Measurements from ENCODE around the gene UCK2.
"Not testable (repeated sequence)": the region's sequence is repeated elsewhere in the genome, so short reads cannot be mapped to it uniquely, and the experiment has no call there.

UCK2 gene

DNA sequence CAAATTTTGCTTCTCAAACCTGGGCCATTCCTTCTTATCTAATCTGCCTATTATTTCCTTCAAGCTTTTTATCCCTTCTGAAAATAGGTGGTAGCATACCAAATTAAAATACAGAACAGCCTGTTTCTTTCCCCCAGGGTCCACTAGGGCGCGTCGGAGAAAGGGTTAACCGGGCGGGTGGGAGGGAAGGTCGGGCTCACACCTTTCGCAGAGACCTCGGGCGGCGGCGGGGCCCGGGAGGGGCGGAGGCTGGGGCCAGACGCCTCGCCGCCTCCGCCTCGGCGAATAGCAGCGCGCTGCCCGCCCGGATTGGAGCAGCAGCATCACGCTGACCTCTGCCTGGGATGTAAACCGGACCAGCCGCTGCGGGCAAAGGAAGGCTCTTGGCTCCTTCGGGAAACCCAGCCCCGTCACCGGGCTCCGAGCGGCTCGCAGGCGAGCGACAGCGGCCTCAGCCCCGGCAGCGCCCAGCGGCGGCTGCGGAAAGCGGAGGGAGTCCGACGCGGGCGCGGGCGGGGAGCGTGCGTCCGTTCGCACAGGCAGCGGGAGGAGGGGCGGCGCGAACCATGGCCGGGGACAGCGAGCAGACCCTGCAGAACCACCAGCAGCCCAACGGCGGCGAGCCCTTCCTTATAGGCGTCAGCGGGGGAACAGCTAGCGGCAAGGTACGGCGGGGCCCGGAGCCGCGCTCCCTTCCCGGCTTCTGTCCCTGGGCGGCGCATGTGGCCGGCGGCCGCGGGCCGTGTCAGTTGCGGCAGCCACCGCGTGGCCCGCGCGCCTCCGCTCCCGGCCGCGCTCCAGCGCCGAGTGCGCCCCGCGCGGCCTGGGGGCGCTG is at the start of gene UCK2:
TSS of gene UCK2 (plus strand) at position 347 of the 835 bp plus-strand sequence. CDS start at position 567, 220 bp downstream.
- peak; percentile 27 to 74 (median 48) for DNase-seq (ENCODE audit: low read depth in 3 of 3)

DNA sequence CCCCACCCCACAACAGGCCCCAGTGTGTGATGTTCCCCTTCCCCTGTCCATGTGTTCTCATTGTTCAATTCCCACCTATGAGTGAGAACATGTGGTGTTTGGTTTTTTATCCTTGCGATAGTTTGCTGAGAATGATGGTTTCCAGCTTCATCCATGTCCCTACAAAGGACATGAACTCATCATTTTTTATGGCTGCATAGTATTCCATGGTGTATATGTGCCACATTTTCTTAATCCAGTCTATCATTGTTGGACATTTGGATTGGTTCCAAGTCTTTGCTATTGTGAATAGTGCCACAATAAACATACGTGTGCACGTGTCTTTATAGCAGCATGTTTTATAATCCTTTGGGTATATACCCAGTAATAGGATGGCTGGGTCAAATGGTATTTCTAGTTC is 49.2 kb upstream of the UCK2 start:
- not testable (repeated sequence) for DNase-seq (ENCODE audit: low read depth in 3 of 3)

DNA sequence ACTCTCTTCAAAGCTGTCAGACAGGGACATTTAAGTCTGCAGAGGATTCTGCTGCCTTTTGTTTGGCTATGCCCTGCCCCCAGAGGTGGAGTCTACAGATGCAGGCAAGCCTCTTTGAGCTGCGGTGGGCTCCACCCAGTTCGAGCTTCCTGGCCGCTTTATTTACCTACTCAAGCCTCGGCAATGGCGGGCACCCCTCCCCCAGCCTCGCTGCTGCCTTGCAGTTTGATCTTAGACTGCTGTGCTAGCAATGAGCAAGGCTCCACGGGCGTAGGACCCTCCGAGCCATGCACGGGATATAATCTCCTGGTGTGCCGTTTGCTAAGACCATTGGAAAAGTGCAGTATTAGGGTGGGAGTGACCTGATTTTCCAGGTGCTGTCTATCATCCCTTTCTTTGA is 43.9 kb upstream of the UCK2 start:
- not testable (repeated sequence) for DNase-seq (ENCODE audit: low read depth in 3 of 3)

DNA sequence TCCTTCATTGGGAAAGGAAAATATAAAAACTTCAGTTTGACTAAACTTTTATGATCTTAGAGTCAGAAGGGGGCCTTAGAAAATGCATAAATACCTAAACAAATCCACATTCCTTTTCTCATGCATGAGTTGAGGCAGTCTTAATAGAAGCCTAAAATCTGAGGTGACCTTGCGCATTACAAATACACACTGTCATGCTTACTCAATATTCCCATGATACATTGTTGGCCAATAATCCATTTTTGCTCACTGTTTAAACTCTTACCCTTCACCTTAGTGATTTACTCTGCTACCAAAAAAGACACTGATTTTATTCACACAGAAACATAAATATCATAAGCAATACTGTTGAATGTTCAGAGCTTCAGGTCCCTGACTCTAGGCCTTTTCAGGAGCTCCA is 39.7 kb upstream of the UCK2 start:
- DNase-seq (ENCODE audit: low read depth in 3 of 3): no peak

DNA sequence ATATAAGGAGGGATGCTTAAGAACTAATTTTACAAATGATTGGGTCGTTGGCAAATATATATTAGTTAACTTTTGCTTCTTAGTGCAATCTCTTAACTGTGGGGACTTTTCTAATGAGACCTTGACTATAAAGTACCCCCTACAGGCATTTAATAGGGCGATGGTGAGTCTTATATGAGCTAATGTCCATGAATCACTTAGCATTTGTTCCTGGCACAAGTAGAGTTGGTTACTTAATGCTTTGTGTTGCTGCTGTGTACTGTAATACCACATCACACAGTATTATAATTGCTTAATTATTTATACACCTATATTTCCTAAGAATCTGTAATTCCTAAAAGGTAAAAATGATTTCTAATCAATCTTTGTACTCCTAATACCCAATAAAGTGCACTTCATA is 33.5 kb upstream of the UCK2 start:
- no peak for DNase-seq (ENCODE audit: low read depth in 3 of 3)

DNA sequence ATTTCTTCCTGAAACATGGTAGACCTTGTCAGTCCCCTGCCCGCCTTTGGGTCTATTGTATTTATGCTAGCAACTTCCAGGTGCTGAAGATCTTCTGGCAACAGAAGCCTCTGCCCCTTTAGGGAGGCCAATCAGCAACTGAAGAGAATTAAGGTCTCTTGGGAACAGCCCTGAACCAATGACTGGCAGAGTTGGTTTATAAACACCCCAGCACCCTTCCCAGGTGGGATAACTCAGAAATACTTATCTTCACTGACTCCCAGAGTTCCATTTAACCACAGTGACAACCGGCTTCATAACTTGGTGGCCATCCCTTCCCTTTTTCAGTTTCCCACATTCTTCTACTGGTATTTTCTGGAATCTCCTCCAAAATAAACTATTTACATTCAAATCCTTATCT is 31.5 kb upstream of the UCK2 start:
- DNase-seq (ENCODE audit: low read depth in 3 of 3): no peak

DNA sequence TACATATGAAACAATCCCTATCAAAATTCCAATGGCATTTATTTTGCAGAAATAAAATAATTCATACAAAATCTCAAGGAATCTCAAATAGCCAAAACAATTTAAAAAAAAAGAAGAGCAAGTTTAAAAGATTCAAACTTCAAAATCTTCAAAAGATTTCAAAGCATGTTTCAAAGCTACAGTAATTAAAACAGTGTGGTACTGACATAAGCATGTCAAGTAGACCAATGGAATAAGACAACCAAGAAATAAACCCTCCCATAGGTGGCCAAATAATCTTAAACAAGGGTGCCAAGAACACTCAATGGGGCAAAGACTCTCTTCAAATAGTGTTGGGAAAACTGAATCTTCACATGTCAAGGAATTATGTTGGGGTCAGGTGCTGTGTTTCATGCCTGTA is 28.0 kb upstream of the UCK2 start:
- no peak for DNase-seq (ENCODE audit: low read depth in 3 of 3)

DNA sequence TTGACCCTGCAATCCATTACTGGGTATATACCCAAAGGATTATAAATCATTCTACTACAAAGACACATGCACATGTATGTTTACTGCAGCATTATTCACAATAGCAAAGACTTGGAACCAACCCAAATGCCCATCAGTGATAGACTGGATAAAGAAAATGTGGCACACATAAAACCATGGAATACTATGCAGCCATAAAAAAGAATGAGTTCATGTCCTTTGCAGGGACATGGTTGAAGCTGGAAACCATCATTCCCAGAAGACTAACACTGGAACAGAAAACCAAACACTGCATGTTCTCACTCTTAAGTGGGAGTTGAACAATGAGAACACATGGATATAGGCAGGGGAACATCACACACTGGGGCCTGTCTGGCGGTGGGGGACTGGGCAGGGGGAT is 22.9 kb upstream of the UCK2 start:
- DNase-seq (ENCODE audit: low read depth in 3 of 3): not testable (repeated sequence)

DNA sequence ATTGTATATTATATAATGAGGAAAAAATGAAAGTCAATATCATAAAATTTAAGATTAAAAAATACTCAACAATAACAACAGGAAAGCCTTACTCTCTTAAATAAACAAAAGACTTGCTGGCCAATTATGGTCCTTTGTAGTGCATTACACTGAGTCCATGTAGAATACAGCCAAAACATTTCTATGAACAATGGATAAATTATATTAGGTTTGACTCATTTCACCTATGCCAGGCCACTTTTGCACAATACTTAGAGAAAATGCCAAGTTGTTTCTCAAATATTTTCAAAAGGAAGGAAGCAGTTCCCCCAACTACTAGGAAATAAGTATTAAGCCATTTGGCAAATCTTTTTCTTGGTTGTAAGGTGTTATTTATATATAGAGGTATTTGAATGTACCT is 19.8 kb upstream of the UCK2 start:
- no peak for DNase-seq (ENCODE audit: low read depth in 3 of 3)

DNA sequence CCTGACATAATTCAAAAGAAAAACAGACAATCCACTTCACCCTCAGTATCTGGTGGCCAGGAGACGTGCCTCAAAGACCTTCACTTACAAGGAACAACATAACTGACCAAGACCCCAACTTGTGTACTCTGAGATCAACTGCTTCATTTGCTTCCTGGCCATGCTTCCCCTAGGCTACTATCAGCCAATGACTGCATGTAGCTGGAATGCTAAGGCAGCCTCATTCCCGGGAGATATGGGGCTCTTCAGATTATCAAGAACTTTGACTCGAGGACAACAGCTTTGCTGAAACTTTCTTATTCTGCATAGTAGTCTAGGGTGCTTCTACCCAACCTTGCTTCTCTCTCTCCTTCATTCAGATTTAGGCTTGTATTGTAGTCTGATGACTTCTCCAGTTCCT is 11.7 kb upstream of the UCK2 start:
- no peak for DNase-seq (ENCODE audit: low read depth in 3 of 3)

DNA sequence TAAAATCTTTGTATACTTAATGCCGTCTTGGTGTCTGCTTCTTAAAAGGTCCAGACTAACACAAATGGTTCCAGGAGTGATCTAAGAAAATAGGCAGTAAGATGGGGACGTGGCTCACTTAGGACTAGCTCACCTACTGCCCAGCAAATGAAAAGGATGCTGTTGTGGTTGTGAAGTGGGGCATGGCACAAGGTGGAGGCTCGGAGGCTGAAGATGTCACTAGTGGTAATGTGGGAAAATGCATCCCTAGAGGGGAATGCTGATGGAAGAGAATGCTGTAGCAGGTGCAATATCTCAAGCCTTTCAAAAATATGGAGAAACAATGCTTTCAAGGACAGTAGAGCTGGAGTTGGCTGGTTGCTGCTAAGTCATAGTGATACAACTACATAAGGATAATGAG is 11.3 kb upstream of the UCK2 start:
- DNase-seq (ENCODE audit: low read depth in 3 of 3): no peak

DNA sequence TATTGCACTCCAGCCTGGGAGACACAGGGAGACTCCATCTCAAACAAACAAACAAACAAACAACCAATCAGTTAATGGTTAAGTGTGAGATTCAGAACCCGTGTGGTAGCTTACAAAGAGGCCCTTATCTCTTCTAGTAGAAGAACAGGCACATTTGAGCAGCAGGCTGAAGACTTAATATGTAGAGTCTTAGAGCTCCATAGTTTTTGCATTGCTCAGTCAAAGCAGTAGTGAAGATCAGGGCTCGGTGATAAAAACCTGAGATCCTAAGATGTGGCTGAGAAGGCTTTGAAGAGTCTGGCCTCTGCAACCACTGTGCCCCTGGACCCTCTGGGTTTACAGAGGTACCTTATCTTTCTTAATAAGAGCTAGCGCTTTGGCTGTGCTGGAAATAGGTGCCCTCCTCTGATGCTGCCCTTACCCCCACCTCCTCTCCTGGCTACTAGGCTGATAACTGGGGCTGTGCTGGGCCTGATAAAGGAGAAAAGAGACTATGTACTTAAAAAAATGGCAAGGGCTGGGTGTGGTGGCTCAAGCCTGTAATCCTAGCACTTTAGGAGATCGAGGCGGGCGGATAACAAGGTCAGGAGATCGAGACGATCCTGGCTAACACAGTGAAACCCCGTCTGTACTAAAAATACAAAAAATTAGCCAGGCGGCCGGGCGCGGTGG is 10.5 kb upstream of the UCK2 start:
- no peak for DNase-seq (ENCODE audit: low read depth in 3 of 3)

DNA sequence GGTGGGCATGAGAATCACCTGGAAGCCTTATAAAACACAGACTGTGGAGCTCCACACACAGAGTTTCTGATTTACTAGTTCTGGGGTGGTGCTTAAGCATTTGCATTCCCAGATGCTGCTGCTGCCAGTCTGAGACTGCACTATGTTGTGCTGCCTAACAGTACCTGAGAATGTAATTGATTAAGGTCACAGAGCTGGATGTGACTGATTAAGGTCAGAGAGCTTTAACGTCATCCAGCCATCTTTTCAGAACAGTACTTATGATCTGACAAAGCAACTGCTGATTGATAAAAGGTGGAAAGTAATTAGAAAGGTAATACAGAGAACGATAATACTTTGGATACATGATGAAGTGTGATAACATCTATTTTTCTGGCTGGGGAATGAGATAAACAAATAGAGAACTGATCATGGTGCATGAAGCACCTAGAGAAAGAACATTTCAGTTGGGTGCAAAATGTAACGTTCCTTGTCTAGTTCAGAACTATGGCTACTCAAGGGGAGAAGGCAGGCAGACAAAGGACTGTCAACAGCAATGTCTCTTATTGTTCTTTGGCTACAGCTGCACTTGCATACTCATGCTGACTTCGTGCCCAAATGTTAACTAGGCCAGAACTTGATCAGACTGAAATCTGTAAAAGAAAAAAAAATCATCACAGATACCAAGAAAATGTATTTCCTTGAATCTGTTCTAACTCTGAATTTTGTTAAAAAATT is 3.7 kb upstream of the UCK2 start:
- DNase-seq (ENCODE audit: low read depth in 3 of 3): no peak

DNA sequence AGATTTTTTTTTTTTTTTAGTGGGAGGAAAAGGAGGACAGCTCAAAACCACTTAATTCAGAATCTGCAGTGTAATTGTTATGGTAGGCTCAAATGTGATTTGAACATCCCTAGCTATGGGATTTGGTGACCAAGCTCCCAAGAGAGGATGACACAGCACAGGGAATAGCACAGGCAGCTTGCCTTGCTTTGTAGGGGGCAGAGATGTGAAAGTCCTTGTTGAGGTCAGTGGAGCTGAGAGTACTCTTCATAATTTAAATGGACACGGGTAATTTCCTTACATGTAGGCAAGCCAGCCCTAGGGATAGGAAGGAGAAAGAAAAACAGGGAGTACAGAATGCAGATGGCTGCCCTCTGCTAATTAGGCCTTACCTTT is 3.2 kb upstream of the UCK2 start:
- DNase-seq (ENCODE audit: low read depth in 3 of 3): no peak

DNA sequence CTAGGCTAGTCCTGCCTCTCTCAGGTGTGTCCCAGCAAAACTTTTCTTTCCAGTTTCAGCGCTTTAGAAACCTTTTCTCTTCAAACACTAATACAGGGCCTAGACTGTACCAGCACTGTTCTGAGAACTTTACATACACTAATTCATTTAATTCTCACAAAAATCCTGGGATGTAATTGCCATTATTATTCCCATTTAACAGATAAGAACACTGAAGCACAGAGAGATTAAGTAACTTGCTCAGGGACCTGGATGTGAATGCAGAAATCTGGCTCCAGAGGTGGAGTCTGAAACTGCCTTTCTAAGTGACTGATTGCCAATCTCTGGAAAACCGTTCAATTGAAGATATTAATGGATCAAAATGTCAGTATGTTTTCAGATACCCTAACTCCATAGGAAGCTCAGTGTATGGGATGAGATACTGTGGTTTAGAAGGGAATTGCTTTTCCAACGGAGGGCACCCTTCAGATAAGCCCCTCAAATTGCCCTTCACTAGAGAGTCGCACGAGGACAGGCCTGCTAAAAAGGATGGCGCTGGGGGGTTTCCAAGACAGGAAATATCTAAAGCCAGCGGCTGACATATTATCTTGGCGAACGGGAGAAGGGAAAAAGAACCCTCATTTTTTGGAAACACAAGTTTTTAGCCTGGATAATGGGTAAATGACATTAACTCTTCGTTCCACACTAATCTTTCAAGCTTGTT is 698 bp upstream of the UCK2 start:
- DNase-seq (ENCODE audit: low read depth in 3 of 3): no peak

DNA sequence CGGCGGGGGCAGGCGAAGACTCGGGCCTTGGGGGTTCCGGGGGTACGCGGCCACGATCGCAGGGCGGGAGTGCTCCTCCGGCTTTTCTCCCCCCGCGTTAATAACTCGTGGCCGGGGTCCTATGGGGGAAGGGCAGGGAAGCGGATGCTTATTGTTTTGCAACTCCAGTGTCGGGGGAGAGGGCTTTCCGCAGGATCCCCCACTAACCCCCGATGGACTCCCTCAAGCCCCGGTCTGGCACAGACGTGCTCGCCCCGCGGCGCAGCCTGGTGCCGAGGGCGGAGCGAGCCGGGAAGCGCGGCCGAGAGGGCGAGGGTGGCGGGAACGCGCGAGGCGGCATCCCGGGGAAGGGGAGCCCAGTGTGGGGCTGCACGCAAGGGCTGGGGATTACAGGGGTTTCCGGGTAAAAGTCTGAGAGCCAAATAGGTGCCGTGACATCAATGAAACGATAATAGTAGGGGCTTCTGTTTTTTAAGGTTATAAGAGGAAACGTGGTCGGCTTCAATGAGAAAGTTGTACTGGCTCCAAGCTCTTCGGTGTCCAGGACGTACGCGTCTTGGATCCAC is 772 bp downstream of the UCK2 start:
- peak; percentile 19 to 54 (median 22) for DNase-seq (ENCODE audit: low read depth in 3 of 3)

DNA sequence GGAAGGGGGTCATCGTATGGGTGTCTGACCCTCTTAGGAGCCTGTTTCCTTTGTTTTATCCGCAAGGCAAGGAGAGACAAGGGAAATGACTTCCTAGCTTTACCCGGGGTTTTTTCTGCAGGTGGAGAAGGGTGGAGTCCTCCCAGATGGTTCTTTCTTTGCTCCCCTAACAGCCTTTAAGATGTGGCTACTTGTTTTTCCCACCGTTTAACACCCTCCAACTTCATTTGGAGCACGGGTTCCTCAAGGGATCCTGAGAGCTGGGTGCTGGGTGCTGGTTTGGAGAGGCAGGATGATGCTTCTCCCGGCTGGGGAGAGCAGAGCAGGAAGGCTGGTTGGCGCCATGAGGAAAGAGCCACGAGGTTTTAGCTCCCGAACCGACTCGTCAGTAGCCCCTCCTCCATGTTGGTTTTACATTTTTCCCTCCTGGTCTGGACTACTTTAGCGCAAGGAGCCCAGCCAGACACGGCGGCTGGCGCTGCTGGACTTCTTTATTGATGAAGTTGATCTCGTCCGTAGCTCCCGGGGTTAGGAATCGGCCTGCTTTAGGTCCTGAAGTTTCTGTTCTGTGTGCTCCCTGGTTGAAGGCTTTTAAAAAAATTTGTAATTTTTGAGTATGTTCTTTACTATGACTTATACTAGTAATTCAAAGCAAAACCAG is 1.4 kb downstream of the UCK2 start:
- DNase-seq (ENCODE audit: low read depth in 3 of 3): peak in 1 of 3 experiments; percentile 17

DNA sequence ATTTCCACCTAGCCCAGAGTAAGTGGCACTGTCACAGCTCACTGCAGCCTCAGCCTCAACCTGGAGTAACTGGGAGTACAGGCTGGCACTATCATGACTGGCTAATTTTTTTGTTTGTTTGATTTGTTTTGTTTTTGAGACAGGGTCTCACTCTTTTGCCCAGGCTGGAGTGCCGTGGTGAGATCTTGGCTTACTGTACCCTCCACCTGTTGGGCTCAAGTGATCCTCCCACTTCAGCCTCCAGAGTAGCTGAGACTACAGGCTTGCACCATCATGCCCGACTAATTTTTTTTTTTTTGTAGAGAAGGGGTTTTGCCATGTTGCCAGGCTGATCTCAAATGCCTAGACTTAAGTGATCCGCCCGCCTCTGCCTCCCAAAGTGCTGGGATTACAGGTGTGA is 2.5 kb downstream of the UCK2 start:
- no peak for DNase-seq (ENCODE audit: low read depth in 3 of 3)

DNA sequence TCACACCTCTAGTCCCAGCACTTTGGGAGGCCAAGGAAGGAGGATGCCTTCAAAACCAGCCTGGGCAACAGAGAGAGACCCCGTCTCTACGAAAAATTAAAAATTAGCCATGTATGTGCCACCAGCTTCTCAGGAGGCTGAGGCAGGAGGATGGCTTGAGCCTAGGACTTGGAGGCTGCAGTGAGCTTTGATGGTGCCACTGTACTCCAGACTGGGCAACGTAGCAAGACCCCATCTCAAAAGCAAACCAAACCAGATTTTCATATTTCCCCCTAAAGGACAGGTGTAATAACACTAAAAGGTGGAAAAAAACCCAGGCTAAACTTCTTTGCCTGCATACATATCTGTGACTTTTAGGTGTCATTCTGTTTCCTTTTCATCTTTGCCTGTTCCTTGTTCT is 3.7 kb downstream of the UCK2 start:
- no peak for DNase-seq (ENCODE audit: low read depth in 3 of 3)

DNA sequence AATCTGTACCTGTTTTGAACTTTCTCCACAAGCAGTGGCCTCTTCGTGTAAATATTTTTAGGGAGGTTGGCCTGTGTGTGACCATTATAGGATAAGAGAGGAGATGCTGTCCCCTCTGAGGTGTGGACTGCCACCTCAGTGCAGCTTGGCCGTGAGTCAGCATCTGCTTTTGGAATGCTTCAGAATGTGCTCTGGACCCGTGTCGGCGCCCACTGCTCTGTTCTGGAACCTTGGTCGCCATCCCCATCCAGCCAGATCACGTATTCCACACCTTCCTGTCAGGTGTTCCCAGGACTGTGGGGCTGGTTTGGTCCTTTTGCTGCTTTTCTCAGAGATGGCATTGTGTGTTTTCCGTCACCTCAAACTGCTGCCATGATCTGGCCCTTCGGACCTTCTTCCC is 5.5 kb downstream of the UCK2 start:
- DNase-seq (ENCODE audit: low read depth in 3 of 3): no peak

DNA sequence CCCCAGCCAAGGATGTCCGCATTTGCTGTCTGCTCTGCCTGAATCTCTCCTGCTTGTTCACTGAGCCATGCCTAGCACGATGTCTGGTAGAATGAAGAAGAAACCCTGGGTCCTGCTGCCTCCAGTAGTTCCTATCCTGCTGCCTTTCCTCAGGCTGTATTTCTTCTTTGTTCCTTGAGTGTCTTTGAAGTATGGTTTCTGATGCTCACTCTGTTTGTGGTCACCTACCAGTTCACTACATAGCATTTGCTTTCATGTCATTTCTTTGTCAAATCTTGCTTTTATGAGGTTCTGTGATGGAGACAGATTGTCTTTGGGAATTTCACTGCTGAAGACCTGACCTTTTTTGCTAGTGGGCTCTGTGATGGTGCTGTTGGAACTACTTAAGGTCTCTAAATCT is 5.9 kb downstream of the UCK2 start:
- no peak for DNase-seq (ENCODE audit: low read depth in 3 of 3)

Data from stimulated activated CD4-positive, alpha-beta T cell treated with anti-CD3 and anti-CD28 coated beads, TNF-alpha, amount 100 ng/mL, for 24 hours (primary cell).